HG03354 (cell line): ENCODE data around the gene PRXL2B.
"Not testable (repeated sequence)": the region's sequence is repeated elsewhere in the genome, so short reads cannot be mapped to it uniquely, and the experiment has no call there.

ENCODE experiments used
- ATAC-seq: cut with Tn5 transposase; IDR thresholded peaks from one replicate; pipeline ENCODE4 v1.9.1; 2021; ENCODE audit warnings: mild to moderate bottlenecking; ENCODE audit not compliant: unreplicated experiment, poor library complexity, severe bottlenecking

Gene PRXL2B

DNA sequence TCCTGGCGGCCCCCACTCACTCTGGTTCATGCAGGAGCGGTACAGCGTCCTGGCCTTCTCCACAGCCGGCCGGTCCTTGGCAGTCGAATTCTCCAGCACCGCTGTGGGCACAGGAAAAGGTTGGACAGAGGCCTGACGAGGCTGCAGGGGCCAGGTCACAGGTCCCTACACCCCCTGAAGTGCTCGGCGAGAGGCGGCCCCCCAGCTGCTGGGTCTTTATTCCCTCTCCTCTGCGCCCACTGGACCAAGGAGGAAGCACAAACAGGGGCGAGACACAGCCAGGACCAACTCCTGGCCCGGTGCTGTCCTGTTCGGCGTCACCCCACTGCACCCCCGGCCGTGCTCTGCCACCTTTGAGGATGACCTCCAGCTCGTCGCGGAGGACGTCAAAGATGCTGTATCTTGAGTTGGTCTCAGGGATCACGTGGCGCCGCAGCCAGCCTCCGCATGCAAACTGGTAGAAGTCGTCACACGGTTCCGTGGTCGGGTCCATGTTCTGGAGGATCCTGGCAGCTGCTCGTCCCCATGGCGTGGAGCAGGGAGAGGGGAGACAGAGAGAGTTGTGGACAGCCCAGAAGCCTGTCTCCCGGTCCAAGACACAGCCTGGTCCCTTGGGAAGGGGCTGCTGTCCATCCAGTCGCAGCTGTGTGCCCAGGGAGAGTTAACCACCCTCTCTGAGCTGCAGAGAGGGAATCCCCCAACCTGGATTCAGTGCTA is 22.9 kb downstream of the PRXL2B start:
- ATAC-seq = no peak

DNA sequence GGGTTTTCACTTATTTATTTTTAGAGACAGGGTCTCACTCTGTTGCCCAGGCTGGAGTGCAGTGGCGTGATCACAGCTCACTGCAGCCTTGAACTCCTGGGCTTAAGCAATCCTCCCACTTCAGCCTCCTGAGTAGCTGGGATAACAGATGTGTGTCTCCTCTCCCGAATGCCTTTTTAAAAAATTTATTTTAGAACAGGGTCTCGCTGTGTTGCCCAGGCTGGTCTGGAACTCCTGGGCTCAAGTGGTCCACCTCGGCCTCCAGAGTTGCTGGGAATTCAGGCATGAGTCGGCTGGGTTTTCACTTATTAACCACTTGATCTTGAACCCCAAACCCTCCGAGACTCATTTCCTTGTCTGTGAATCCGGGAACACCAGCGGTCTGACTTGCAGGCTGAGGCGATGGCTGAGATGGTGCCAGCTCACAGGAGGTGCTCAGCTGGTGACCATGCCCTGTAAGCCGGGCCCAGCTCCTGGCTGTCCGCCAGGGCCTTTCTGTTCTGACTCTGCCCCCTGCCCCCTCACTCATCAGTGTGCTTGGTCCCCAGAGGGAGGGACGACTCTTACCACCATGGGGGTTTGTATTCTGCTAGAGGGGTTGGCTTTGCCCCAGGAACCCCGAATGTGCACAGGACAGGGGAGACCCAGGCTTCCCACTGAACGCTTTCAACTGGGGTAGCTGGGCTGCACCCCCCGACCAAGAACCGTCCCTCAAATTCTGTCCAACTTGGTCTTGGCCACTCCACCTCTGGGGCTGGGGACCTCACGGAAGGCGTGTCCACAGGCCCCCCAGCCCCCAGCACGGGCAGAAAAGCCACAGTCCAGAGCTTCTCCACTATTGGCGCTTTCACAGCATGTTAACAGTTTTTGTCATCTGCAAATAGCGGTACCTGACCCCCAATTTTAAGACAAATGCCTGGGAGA is 23.7 kb downstream of the PRXL2B start:
- ATAC-seq = no peak

DNA sequence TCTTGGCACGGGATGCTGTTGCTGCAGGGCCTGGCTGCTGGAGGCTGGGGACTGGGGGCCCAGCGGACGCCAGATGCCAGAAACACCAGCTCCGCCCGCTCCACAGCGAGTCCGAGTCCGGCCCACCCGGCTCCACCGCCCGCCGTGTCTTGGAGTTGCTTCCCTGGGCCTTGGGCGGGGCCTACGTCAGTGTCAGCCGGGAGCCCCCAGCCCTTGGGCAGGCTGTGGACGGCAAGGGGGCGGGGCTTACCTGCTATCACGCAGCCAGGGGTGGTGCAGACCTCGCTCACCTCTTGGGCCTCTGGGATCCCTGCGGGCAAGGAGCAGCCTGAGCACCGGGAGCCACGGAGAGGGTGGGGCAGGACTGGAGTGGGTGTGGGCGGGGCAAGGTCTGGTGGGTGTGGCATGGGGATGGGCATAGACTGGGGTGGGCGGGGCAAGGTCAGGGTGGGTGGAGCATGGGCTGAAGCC is 24.5 kb downstream of the PRXL2B start:
- no peak for ATAC-seq

GRCh38 chr1:2611621-2612437 is 25.3 kb downstream of the PRXL2B start:
- ATAC-seq = no peak

- no peak for ATAC-seq
Observed at GRCh38 chr1:2612591-2613365, 26.2 kb downstream of the PRXL2B start.

- no peak for ATAC-seq
Observed at GRCh38 chr1:2614145-2614544, 27.6 kb downstream of the PRXL2B start.

GRCh38 chr1:2617971-2618470 is 31.4 kb downstream of the PRXL2B start:
- no peak for ATAC-seq

DNA sequence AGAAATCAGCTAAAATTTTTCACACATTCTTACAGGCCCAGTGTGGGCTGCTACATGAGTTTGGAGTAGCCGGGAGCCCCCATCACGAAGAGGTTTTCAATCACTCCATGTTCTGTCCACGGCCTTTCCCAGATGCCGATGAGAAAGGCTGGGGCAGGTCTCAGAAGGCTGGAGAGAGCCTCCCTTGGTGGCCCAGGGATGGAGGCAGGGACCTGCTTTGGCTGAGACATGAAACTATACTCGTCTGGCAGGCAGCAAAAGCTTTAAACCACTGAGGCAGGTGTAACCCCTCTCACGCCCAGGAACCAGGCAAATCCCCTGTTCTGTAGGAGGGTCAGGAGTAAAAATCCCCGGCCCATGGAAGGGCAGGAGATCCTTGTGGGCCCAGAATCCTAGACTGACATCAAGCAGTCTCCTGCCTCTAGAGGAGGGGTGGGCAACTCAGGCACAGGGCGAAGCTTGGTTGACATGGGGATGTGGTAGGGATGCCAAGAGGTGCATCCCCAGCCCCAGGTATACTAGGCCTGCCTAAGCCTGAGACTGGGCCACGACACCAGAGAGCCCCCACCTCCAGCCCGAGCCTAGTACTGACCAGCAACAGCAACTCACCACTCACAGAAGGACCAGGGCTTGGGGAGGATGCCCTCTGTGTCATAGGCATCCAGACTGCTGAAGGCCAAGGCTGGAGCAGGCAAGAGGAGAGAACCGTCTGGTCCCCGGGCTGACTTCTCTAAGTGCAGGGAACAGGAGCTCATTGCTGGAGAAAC is 37.2 kb downstream of the PRXL2B start:
- no peak for ATAC-seq

DNA sequence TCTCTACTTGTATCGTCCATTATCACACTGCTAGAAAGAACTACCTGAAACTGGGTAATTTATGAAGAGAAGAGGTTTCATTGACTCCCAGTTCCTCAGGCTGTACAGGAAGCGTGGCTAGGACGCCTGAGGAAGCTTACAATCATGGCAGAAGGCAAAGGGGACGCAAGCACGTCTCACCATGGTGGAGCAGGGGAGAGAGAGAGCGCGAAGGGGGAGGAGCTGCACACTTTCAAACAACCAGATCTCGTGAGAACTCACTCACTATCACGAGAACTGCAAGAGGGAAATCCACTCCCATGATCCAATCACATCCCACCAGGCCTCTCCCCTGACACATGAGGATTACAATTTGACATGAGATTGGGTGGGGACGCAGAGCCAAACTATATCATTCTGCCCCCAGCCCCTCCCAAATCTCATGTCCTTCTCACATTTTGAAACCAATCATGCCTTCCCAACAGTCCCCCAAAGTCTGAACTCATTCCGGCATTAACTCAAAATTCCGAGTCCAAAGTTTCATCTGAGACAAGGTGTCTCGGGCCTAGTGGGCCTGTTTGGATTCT is 38.2 kb downstream of the PRXL2B start:
- no peak for ATAC-seq

- ATAC-seq = no peak
Observed at GRCh38 chr1:2625311-2625710, 38.7 kb downstream of the PRXL2B start.

GRCh38 chr1:2625748-2626147 is 39.2 kb downstream of the PRXL2B start:
- not testable (repeated sequence) for ATAC-seq

GRCh38 chr1:2627746-2628145 is 41.2 kb downstream of the PRXL2B start:
- ATAC-seq = no peak

DNA sequence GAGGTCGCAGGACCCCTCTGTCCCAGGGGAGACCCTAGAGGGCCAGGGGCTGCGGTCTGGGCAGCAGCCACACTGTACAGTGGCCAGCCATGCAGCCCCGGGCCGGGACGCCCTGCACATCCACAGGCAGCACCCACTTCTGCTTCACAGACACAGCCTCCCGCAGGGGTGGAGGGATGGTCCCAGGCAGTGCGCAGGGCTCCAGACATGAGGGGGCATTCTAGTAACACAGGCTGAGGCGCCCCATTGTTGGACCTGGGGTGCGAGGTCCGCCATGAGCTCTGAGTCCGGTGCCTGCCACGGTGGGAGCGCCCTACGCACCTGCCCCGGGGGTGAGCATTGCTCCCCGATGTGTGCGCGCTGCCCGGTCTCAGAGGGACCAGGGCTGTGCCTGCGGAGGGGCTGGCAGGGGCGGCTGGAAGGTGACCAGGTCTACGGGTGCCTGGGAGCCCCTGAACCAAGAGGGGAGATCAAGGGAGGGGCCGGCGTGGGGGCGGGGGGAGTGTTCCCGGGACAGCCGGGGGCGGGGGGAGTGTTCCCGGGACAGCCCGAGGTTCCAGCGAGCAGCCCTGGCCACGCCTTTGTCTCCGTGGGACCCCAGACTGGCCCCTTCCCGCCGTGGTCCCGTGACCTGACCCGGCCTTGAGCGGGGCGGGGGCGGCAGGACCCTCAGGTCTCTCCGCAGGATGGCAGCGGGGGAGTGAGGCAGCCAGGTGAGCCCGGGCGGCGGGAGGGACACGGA is 41.8 kb downstream of the PRXL2B start:
- no peak for ATAC-seq

GRCh38 chr1:2628933-2629626 is 42.5 kb downstream of the PRXL2B start:
- ATAC-seq = no peak

- ATAC-seq = no peak
Observed at GRCh38 chr1:2629627-2630497, 43.3 kb downstream of the PRXL2B start.

GRCh38 chr1:2630498-2631135 is 44.0 kb downstream of the PRXL2B start:
- ATAC-seq = no peak
